HL-60/S4 (cell line): ENCODE results near the gene FEM1C.
"Not testable (repeated sequence)": the region's sequence is repeated elsewhere in the genome, so short reads cannot be mapped to it uniquely, and the experiment has no call there.

Source experiments
- in situ Hi-C: fragments of 300-500 bp; cut with MboI; formaldehyde crosslinking; loops from 2 replicates; pipeline ENCODE4 v1.14.3; 2022; ENCODE audit warnings: low sequenced_read_pairs

The FEM1C gene

GRCh38 chr5:115480271-115480670, 64.3 kb downstream of the FEM1C start:
- in situ Hi-C loops: no loop called here

- in situ Hi-C loops: not testable (repeated sequence)
Observed at GRCh38 chr5:115479166-115479873, 65.3 kb downstream of the FEM1C start.

- in situ Hi-C loops: no loop called here
Observed at GRCh38 chr5:115478281-115478680, 66.3 kb downstream of the FEM1C start.

GRCh38 chr5:115477581-115477980, 67.0 kb downstream of the FEM1C start:
- in situ Hi-C loops: no loop called here

GRCh38 chr5:115475788-115476187, 68.8 kb downstream of the FEM1C start:
- in situ Hi-C loops: no loop called here

GRCh38 chr5:115472271-115473025, 72.1 kb downstream of the FEM1C start:
- in situ Hi-C loops: no loop called here

GRCh38 chr5:115471345-115472063, 73.1 kb downstream of the FEM1C start:
- in situ Hi-C loops: no loop called here

- in situ Hi-C loops: no loop called here
Observed at GRCh38 chr5:115470921-115471320, 73.7 kb downstream of the FEM1C start.
